GM12892 (cell line): Measurements from ENCODE around the gene TUBB2A.

Source experiments
- POLR2A ChIP-seq: IDR thresholded peaks from 2 replicates; pipeline ENCODE4 v1.6.1; 2011; ENCODE audit warnings: low read depth, low read length, control low read depth
- POLR2AphosphoS5 ChIP-seq: IDR thresholded peaks from 2 replicates; pipeline ENCODE4 v1.6.1; 2011; ENCODE audit warnings: low read depth, low read length, control low read depth

DNA sequence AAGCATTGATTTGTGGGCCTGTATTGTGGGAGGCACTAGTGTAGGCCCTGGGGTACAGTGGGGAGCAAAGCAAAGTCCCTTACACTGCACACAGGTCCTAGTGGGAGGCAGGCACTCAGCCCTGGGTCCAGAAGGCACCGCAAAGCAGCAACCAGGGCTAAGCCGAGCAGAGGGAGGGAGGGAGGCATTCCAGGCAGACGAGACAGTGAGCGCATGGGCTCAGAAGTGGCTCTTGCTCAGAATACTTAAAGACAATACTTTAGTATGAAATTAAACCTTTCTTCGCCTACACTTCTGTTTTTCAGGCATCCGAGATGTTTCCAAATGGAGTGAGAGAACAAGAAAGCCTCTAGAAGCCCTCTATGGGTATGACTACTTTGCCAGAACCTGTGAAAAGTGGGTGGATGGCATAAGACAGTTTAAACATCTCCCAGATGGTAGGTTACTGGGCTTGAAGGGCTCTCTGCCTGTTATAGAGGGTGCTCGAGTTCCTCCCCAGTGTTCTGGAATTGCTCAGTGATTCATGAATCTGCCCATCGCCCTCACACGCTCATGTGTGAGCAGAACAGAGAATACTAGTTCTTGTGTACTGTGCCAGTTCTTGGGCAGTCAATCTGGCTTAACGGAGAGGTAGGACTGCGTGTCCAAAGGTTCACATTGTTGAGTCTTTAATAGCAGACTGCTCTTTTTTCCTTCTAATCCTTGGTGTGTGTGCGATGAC, 20.1 kb downstream of the TUBB2A start:
- TF ChIP-seq POLR2AphosphoS5 (no peak), POLR2A (no peak)
